ENCODE data around the gene PCDH8. TPM values are rescaled to one million over a fixed set of nuclear protein-coding genes. Genes with fewer than 3 reads are reported as not detected.

PCDH8 gene
- total RNA-seq, 4 donors from 2014 or later, result 0.11 TPM; not detected in 3

DNA sequence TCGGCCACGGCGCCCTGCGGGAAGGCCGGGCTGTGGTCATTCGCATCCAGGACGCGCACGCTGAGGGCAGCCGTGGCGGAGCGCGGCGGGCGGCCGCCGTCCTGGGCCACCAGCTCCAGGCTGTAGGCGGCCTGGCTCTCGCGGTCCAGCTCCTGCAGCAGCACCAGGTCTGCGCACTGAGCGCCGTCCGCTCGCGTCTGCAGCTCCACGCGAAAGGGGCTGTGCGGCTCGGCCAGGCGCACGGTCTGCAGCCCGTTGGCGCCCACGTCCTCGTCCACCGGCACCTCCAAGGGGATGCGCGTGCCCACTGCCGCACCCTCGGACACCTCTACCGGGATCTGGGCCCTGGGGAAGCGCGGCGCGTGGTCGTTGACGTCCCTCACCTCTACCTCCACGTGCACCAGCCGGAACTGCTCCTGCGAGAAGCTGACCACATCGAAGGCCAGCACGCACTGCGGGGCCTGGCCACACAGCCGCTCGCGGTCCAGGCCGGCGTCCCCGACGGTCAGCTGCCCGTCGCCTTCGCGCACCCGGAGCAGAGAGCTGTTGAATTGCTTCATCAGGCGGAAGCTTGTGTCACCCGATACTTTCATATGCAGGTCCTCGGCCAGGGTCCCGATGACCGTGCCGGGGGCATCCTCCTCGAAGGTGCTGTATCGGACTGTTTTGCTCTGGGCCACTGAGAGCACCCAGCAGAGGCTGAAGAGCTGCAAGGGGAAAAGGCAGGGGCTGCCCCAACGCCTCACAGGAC lies 583 bp downstream of the PCDH8 start:
- Histone ChIP-seq H3K9me3 (no peaks in the 10 kb centered on the region), H3K4me3 (no peak overlapping the region), H3K36me3 (no peaks in the 10 kb centered on the region), H3K4me1 (peaks cover 34 to 68% (median 57%) of the 10 kb centered on the region in 4 donors), H3K27ac (replicated peaks in 1 of 4) (no peak overlapping the region), H3K27me3 (peaks cover 8 to 80% (median 59%) of the 10 kb centered on the region in 4 donors)
- DNase-seq (ENCODE audit: extremely low spot score), result no peak
- TF ChIP-seq, protein P1, sequence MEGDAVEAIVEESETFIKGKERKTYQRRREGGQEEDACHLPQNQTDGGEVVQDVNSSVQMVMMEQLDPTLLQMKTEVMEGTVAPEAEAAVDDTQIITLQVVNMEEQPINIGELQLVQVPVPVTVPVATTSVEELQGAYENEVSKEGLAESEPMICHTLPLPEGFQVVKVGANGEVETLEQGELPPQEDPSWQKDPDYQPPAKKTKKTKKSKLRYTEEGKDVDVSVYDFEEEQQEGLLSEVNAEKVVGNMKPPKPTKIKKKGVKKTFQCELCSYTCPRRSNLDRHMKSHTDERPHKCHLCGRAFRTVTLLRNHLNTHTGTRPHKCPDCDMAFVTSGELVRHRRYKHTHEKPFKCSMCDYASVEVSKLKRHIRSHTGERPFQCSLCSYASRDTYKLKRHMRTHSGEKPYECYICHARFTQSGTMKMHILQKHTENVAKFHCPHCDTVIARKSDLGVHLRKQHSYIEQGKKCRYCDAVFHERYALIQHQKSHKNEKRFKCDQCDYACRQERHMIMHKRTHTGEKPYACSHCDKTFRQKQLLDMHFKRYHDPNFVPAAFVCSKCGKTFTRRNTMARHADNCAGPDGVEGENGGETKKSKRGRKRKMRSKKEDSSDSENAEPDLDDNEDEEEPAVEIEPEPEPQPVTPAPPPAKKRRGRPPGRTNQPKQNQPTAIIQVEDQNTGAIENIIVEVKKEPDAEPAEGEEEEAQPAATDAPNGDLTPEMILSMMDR (IDR thresholded peaks at IDR 0.05), result no peak
- TF ChIP-seq POLR2A (IDR thresholded peaks at IDR 0.05; ENCODE audit: low read depth) (no peak), EP300 (IDR thresholded peaks at IDR 0.05) (no peak), POLR2AphosphoS5 (IDR thresholded peaks at IDR 0.05) (no peak)
- WGBS, result 23% methylated on average over 22 of the region's 75 CpGs
- intact Hi-C loops (cut with DNase I), result no loop called here

DNA sequence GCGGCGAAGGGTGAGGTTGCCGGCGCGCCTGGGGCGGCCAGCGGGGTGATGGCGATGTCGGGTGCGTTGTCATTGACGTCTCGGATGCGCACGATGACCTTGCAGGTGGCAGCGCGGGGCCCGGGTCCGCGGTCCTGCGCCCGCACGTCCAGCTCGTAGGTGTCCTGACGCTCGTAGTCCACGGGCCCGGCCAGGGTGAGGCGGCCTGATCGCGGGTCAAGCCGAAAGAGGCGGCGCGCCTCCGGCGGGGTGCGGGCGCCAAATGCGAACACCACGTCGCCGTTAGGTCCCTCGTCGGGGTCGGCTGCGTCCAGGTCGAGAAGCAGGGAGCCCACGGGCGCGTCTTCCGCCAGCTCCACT lies 1.1 kb downstream of the PCDH8 start:
- DNase-seq (ENCODE audit: extremely low spot score), result no peak
- Histone ChIP-seq H3K4me1 (peaks cover 34 to 68% (median 57%) of the 10 kb centered on the region in 4 donors), H3K9me3 (no peaks in the 10 kb centered on the region), H3K36me3 (no peaks in the 10 kb centered on the region), H3K27ac (replicated peaks in 1 of 4) (no peak overlapping the region), H3K4me3 (peak overlapping the region in 2 of 4 donors; percentile 26 to 28), H3K27me3 (peaks cover 8 to 85% (median 59%) of the 10 kb centered on the region in 4 donors)
- WGBS, result 7% methylated on average over 3 of the region's 51 CpGs
- TF ChIP-seq POLR2AphosphoS5 (IDR thresholded peaks at IDR 0.05) (no peak), EP300 (IDR thresholded peaks at IDR 0.05) (no peak), POLR2A (IDR thresholded peaks at IDR 0.05; ENCODE audit: low read depth) (no peak)
- TF ChIP-seq, protein P1 (IDR thresholded peaks at IDR 0.05), result no peak
- intact Hi-C loops (cut with DNase I), result no loop called here

DNA sequence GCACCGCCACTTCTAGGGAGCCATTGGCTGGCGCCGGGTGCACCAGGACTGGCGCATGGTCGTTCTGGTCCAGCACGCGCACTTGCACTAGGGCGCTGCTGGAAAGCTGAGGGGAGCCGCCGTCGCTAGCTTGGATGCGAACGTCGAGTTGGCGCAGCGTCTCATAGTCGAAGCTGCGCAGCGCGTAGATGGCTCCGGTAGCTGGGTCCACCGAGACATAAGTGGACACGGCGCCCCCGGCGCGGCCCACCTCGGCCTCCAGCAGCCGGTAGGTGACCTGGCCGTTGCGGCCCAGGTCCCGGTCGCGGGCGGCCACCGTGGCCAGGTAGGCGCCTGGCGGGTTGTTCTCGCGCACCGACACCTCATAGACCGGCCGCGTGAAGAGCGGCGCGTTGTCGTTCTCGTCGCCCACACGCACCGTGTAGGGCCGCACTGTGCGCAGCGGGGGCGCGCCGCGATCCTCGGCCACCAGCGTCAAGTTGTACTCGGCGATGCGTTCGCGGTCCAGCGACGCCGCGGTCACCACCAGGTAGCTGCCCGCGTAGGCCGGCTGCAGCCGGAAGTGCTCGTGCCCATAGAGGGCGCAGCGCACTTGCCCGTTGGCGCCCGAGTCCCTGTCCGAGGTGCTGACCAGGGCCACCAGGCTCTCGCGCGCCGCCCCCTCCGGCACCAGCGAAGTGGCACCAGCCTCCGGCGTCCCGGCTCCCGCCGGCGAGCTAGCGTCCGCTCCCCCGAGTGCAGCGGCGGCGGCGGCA lies 1.7 kb downstream of the PCDH8 start:
- TF ChIP-seq POLR2AphosphoS5 (IDR thresholded peaks at IDR 0.05) (no peak), POLR2A (IDR thresholded peaks at IDR 0.05; ENCODE audit: low read depth) (no peak), EP300 (IDR thresholded peaks at IDR 0.05) (no peak)
- TF ChIP-seq, protein P1 (IDR thresholded peaks at IDR 0.05), result peak; percentile 27 to 35 (median 30)
- no peak for DNase-seq (ENCODE audit: extremely low spot score)
- intact Hi-C loops (cut with DNase I), result no loop called here
- Histone ChIP-seq H3K4me1 (peaks cover 30 to 63% (median 52%) of the 10 kb centered on the region in 4 donors), H3K27ac (replicated peaks in 1 of 4) (no peak overlapping the region), H3K4me3 (peak overlapping the region in 3 of 4 donors; percentile 26 to 35 (median 28)), H3K27me3 (peaks cover 8 to 90% (median 59%) of the 10 kb centered on the region in 4 donors), H3K9me3 (no peaks in the 10 kb centered on the region), H3K36me3 (no peaks in the 10 kb centered on the region)
- 3% methylated on average over 21 of the region's 100 CpGs for WGBS

DNA sequence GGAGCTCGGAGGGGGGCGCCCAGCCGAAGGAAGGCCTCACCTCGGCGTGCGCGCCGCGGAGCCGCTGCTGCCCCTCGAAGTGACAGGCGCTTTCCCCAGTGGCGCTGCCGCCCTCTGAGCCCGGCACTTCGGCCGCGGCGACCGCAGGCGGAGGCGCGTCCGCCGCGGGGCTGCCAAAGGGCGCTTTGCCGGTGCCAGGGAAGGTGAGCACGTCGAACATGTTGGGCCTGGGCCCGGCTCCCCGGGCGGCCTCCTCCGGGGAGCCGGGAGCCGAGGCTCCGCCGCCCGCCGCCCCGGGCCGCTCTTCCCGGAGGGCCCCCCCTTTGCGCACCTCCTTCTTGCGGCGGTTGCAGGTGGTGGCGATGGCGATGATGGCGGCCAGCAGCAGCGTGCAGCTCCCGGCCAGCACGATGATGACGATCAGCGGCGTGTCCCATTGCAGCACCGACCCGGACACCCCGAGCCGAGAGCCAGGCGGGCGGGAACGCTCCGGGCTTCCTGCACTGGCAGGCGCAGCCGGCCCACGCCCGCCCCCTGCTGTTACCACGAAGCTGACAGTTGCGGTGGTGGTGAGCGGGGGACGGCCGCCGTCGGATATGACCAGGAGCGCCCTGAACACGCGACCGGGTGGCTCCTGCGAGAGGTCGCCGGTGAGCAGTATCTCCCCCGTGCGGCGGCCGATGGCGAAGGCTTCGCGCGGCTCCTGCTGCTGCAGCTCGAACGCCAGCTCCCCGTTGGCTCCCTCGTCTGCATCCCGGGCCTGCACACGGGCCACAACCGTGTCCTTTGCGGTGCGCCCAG lies 2.5 kb downstream of the PCDH8 start:
- WGBS, result 9% methylated on average over 33 of the region's 98 CpGs
- H3K36me3 ChIP-seq, result no peaks in the 10 kb centered on the region
- H3K4me3 ChIP-seq, result peak overlapping the region in 3 of 4 donors; percentile 20 to 28 (median 26)
- H3K27ac ChIP-seq (replicated peaks in 1 of 4), result no peak overlapping the region
- TF ChIP-seq, protein P1 (IDR thresholded peaks at IDR 0.05), result peak in 1 of 3 experiments; percentile 11
- no peak for TF ChIP-seq POLR2AphosphoS5 (IDR thresholded peaks at IDR 0.05)
- H3K9me3 ChIP-seq, result no peaks in the 10 kb centered on the region
- DNase-seq (ENCODE audit: extremely low spot score), result no peak
- H3K4me1 ChIP-seq, result peaks cover 25 to 55% (median 44%) of the 10 kb centered on the region in 4 donors
- H3K27me3 ChIP-seq, result peaks cover 8 to 95% (median 59%) of the 10 kb centered on the region in 4 donors
- intact Hi-C loops (cut with DNase I), result no loop called here

All from esophagus muscularis mucosa (tissue), 4 donors.